Hepatocyte (in vitro differentiated cells): Measurements from ENCODE around the gene COPS6.

Experiments used
- CTCF ChIP-seq: fragments of 200-600 bp; sonication (generic); IDR thresholded peaks from 2 replicates; pipeline ENCODE4 v1.5.1; 2016; ENCODE audit warnings: antibody characterized with exemption, mild to moderate bottlenecking; ENCODE audit not compliant: poor library complexity
- EZH2 ChIP-seq: fragments of 200-600 bp; sonication (generic); IDR thresholded peaks from 2 replicates; pipeline ENCODE4 v1.6.1; 2016; ENCODE audit warnings: antibody characterized with exemption, mild to moderate bottlenecking, borderline replicate concordance
- EZH2phosphoT487 ChIP-seq: fragments of 200-600 bp; sonication (generic); IDR thresholded peaks from one replicate; pipeline ENCODE4 v1.6.1; 2018; ENCODE audit warnings: antibody characterized with exemption, mild to moderate bottlenecking, low read depth, moderate library complexity; ENCODE audit not compliant: unreplicated experiment, severe bottlenecking

- TF ChIP-seq CTCF (no peak), EZH2 (no peak), EZH2phosphoT487 (no peak)
These were observed 49.3 kb downstream of the COPS6 start for GRCh38 chr7:100137851-100138760.
